DMS53 treated with DMSO at 0.1 percent for 48 hours (cell line): Measurements from ENCODE around the gene HSD17B11.
"Not testable (repeated sequence)": the region's sequence is repeated elsewhere in the genome, so short reads cannot be mapped to it uniquely, and the experiment has no call there.

Experiments
- DNase-seq: peaks from one replicate; lab custom pipeline; 2025; ENCODE audit not compliant: unreplicated experiment; lab: John Stamatoyannopoulos, UW

HSD17B11 gene

DNA sequence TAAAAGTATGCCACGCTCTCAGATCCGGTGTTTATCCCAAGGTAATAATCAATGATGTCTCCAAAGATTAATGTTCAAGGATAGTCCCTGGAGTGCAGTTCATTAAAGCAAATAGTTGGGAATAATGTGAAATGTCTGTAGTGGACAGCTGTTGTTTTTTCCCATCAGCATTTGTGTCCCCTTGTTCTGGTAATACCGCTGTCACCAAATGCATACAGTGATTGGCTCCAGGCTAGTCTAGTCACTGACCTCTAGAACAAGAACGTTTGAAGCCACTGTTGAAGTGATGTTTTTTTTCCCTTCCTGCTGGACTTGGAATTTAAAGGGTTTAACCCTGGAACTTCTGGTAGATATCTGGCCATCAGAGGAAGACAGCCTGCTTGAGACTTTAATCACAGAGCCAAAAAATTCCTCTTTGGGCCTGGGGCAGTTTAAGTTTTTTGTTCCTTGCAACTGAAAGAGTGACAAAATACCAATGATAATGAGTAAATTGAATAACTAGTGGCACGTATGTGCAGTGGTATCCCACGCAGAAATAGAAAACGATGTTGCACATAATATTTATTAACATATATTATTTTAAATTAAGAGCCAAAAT lies 30.6 kb downstream of the HSD17B11 start:
- no peak for DNase-seq

DNA sequence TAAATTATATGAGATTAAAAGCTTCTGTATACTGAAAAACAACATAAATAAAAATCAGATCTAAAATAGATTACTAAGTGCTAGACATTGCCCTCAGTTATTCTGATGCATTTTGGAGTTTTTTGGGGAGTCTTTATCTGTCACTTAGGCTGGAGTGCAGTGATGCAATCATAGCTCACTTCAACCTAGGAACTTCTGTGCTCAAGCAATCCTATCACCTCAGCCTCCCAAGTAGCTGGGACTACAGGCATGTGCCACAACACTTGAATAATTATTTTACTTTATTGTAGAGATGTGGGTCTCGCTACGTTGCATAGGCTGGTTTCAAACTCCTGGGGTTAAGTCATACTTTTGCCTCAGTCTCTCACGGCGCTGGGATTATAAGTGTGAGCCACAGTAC lies 31.7 kb downstream of the HSD17B11 start:
- DNase-seq = no peak

DNA sequence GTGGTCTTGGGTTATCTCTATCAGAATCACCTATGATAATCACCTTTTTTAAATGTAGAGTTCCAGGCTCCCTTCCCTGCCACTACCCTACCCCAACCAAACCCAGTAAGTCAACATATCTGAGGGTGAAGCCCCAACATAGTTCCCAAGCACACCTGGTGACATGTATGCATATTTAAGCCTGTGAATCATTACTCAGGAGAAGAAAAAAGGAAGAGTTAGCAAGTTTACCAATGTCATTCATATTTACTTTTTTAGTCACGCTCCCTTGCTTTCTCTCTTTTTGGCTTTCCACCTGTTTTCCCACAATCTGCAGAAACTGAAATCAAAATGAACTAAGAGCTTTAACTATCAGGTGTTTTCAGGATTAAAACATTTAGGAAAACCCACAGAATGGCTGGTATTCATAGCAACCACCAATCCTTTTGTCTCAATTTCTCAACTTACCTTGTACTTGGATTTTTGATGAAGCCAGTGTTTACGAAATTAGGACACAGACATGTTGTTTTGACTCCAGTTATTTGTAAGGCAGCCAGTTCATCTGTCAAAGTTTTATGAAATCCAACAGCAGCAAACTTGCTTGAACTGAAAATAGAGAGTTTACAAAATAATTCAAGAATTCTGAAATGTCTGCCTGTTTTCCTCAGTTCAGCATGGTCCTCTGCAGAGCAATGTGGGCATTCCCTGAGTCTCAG lies 34.0 kb downstream of the HSD17B11 start:
- peak; percentile 7 for DNase-seq

DNA sequence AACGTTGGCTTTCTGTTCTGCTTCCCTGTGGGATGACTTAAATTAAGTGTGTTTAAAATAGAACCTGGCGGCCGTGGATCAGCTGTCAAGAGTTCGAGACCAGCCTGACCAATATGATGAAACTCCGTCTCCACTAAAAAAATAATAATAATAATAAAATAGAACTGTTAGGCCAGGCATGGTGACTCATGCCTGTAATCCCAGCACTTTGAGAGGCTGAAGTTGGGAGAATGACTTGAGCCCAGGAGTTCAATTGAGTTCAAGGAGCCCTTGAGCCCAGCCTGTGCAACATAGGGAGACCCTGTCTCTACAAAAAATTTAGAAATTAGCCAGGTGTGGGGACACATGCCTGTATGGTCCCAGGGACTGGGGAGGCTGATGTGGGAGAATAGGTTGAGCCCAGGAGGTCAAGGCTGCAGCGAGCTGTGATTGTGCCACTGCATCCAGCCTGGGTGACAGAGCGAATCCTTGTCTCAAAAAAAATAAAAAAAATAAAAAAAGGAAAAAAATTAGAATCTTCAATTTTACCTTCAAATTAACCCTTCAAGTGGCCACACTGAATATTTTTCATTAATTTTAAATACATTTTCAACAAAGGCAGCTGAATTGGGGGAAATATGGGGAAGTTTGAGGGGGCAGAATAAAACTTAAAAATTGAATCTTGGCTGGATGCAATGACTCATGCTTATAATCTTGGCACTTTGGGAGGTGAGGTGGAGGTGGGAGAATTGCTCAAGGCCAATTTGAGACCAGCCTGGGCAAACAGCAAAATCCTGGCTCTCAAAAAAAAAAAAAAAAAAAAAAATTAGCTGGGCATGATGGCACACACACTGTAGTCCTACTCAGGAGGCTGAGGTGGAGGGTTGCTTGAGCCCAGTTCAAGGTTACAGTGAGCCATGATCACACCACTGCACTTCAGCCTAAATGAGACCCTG lies 36.6 kb downstream of the HSD17B11 start:
- no peak for DNase-seq

- DNase-seq = no peak
These were observed 37.4 kb downstream of the HSD17B11 start for GRCh38 chr4:87353592-87353991.

GRCh38 chr4:87345139-87345538 lies 45.8 kb downstream of the HSD17B11 start:
- DNase-seq = no peak

DNA sequence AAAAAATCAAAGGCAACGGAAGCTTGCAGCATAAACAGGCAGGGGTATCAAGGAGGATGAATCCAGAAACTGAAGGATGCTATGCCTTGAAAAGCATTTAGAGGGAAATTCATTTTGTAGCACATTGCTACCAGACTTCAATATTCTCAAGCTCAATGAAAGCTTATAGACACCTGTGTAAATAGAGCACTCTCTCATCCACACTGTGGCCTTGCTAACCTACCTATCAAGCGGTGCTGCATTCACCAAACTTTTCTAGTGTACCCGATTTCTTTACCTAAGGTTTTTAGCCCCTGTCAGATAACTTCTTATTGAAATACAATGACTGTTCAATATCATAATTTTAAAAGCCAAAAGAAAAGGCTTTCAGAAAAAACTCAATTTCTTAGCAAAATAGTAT lies 48.1 kb downstream of the HSD17B11 start:
- DNase-seq = no peak

- DNase-seq = not testable (repeated sequence)
These were observed 48.9 kb downstream of the HSD17B11 start for GRCh38 chr4:87341954-87342635.

GRCh38 chr4:87339440-87339839 lies 51.5 kb downstream of the HSD17B11 start:
- DNase-seq = no peak

- no peak for DNase-seq
These were observed 53.6 kb downstream of the HSD17B11 start for GRCh38 chr4:87337361-87337760.

- DNase-seq = no peak
These were observed 57.7 kb downstream of the HSD17B11 start for GRCh38 chr4:87333267-87333666.

- no peak for DNase-seq
These were observed 60.2 kb downstream of the HSD17B11 start for GRCh38 chr4:87330761-87331160.

DNA sequence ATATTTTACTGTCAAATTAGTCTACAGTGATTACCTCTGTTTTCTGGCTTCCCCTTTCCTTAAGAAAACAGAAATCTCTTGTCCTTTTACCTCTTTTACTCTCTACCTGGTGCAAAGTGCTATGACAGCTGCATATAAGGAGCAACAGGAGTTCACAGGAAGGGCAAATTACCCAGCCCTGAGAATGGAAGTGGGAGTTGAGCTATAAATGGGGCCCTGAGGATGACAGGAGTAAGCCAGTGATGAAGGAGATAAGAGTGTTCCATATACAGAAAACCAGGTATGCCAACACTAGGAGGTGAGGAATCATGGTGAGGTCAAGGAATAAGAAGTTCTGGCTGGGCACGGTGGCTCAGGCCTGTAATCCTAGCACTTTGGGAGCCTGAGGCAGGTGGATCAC lies 63.9 kb downstream of the HSD17B11 start:
- DNase-seq = no peak

- DNase-seq = no peak
These were observed 64.5 kb downstream of the HSD17B11 start for GRCh38 chr4:87326460-87326859.

DNA sequence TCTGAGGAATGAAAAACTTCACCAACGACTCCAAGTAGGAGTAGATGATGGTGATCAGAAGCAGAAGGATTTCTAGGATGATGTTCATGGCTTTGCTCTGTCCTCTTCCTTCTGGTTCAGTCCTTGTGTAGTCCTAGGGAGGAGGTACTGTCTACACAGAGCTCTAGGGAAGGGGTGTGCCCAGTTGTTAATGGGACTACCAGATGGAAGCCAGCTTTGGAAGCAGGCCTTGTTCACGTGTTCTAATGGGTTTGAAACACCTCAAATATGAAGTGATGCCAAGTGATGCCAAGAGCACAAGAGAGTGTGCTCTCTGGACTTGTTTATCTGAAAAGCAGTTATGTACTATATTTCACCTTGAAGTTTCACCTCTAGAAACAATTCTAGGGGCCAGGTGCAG lies 68.2 kb downstream of the HSD17B11 start, which contains the start of gene HSD17B13:
Gene HSD17B13 (minus strand): TSS at position 129 of the 400 bp plus-strand sequence. CDS start 41 bp downstream, at position 88.
- no peak for DNase-seq

- DNase-seq = no peak
These were observed 69.1 kb downstream of the HSD17B11 start for GRCh38 chr4:87321888-87322287.

DNA sequence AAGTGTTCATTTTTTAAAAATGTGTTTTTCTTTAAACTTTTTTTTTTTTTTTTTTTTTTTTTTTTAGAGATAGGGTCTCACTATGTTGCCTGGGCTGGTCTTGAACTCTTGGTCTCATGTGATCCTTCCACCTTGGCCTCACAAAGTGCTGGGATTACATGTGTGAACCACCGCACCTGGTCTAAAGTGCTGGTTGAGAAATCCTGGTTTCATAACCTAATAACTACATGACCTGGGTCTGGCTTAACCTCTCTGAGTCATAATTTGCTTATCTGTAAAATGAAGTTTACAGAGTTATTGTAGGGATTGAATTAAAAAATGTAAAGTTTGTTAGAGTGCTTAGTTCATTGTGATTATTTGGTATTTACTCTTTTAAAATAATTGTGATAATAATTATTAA lies 73.5 kb downstream of the HSD17B11 start:
- DNase-seq = no peak

DNA sequence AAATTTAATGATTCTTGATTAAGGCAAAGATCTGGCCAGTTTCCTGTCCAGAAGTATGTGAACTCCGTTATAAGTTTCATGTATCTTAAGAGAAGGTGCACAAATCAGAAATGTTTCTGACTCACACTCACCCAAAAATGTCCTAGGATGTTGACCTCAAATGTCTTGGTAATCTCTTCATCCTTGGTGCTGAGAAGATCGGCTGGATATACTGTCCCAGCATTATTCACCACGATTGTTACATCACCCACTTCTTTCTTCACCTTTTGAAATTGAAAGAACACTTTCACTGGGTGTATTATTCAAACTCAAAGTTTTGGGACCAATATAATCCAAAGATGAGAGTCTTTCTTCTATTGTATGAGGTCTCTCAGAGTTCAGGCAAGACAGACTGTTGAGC lies 74.0 kb downstream of the HSD17B11 start:
- no peak for DNase-seq

- DNase-seq = not testable (repeated sequence)
These were observed 76.0 kb downstream of the HSD17B11 start for GRCh38 chr4:87315000-87315399.

DNA sequence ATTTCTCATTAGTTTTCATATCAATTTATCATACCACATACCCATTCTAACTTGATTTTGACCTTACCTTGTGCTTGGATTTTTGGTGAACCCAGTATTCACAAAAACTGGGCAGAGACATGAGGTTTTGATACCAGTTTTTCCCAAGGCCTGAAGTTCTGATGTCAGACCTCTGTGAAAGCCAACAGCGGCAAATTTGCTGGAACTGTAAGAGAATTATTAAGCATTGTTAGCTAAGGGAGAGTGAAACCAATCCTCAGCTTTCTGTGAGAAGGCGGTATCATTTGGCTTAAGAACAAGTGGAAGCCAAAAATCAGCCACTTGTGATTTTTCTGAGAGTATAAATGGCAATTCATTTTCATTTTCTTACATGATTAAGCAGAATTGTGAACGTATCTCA lies 77.2 kb downstream of the HSD17B11 start:
- DNase-seq = no peak

DNA sequence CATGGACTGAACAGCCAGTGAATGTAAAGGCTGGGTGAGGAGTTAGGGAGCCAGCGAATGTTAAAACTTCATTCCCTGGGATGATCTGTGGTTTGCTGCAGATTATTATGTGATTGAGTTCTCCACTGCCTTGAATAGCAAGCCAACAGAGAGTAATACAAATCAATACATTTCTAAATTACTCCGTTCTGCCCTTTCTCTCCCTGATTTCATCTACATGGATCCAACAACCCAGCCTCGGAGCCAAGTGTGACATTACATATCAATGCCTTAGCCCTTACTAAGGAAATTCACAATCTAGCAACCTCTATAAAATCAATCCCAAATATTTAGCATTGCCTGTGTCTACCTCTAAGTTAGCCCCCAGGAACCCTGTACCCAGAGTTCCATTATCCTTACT lies 79.3 kb downstream of the HSD17B11 start:
- no peak for DNase-seq
